WERI-Rb-1 (cell line): ENCODE data around the gene FN3K.

Experiments
- DNase-seq: peaks from one replicate; pipeline ENCODE4 v3.0.0-alpha.2; 2020
- H3K27ac ChIP-seq: fragments of 250-450 bp; sonication (Bioruptor Pico); 2 replicates; pipeline ENCODE4 v1.5.1; 2020; ENCODE audit warnings: mild to moderate bottlenecking, moderate library complexity
- H3K27me3 ChIP-seq: fragments of 250-450 bp; sonication (Bioruptor Pico); 2 replicates; pipeline ENCODE4 v1.5.1; 2021; ENCODE audit warnings: mild to moderate bottlenecking, low read depth, moderate library complexity; ENCODE audit not compliant: insufficient read depth, severe bottlenecking
- H3K36me3 ChIP-seq: fragments of 250-450 bp; sonication (Bioruptor Pico); 2 replicates; pipeline ENCODE4 v1.5.1; 2020; ENCODE audit warnings: mild to moderate bottlenecking, moderate library complexity
- H3K4me3 ChIP-seq: 2 replicates; pipeline ENCODE4 v1.5.1; 2011; ENCODE audit warnings: low read depth, mild to moderate bottlenecking, control low read depth, low read length
- H3K9me3 ChIP-seq: fragments of 250-450 bp; sonication (Bioruptor Pico); 2 replicates; pipeline ENCODE4 v1.5.1; 2021; ENCODE audit warnings: mild to moderate bottlenecking, moderate library complexity; ENCODE audit not compliant: severe bottlenecking
- TF ChIP-seq, protein P1 (sequence below): IDR thresholded peaks from 2 replicates; pipeline ENCODE4 v1.5.1; 2011; ENCODE audit warnings: low read depth, mild to moderate bottlenecking, control low read depth, inconsistent platforms, low read length

Gene FN3K

DNA sequence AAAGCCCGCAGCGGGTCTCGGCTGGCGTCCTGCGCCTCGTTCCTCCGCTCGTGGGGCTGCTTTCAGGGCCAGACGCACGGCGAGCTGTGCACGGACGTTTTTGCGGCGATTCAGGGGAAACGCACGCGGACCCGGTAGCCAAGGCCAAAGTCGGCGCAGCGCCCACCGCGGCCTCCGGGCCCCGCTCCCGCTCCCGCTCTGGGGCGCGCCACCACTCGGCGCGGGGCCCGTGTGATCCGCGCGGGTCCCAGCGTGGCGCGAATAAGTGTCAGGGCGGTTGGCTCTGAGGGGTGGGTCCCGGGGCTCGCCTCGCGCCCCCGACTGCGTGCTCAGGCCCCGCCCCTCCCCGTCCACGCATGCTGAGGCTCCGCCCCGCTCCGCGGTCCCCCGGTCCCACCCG, 15.8 kb downstream of the FN3K start:
- no peak for DNase-seq
- Histone ChIP-seq H3K4me3 (no peak overlapping the region), H3K9me3 (peaks cover 20% of the 10 kb centered on the region), H3K27me3 (no peaks in the 10 kb centered on the region), H3K27ac (no peak overlapping the region), H3K36me3 (peaks cover 48% of the 10 kb centered on the region)
- TF ChIP-seq, protein P1, sequence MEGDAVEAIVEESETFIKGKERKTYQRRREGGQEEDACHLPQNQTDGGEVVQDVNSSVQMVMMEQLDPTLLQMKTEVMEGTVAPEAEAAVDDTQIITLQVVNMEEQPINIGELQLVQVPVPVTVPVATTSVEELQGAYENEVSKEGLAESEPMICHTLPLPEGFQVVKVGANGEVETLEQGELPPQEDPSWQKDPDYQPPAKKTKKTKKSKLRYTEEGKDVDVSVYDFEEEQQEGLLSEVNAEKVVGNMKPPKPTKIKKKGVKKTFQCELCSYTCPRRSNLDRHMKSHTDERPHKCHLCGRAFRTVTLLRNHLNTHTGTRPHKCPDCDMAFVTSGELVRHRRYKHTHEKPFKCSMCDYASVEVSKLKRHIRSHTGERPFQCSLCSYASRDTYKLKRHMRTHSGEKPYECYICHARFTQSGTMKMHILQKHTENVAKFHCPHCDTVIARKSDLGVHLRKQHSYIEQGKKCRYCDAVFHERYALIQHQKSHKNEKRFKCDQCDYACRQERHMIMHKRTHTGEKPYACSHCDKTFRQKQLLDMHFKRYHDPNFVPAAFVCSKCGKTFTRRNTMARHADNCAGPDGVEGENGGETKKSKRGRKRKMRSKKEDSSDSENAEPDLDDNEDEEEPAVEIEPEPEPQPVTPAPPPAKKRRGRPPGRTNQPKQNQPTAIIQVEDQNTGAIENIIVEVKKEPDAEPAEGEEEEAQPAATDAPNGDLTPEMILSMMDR = no peak

DNA sequence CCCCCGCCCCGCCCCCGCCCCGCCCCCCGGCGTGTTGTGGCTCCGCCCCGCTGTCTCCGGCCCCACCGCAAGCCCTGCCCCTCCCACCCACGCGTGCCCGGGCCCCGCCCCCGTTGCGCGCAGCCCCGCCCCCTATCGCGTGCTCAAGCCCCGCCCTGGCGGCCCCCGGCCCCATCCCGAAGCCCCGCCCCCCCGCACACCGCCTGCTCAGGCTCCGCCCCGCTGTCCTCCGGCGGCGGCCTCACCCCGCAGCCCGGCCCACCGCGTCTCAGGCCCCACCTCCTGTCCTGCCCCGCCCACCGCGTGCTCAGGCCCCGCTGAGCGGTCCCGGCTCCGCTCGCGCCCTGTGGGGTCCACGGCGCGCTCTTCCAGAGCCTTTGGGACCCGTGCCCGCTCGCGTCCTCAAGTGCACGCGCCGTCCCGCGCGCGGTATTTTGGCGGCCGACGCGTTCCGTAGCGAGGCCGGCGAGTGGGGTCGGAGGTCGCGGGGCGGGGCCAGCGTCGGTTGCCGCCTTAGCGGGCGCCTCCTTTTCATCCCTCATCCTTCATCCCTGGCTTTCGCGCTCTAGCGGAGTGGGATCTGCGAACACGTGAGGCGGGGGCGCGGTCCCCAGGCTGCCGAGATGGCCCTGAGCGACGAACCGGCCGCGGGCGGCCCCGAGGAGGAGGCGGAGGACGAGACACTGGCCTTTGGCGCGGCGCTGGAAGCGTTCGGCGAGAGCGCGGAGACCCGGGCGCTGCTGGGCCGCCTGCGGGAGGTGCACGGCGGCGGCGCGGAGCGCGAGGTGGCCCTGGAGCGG, 16.4 kb downstream of the FN3K start, which contains the start of gene TBCD:
TBCD (plus strand) TSS at position 495 of the 800 bp plus-strand sequence; CDS start at position 624, 129 bp downstream.
- peak within 1 kb of the TSS; percentile 98 for H3K27ac ChIP-seq
- peak; percentile 96 for DNase-seq
- TF ChIP-seq, protein P1 = no peak

DNA sequence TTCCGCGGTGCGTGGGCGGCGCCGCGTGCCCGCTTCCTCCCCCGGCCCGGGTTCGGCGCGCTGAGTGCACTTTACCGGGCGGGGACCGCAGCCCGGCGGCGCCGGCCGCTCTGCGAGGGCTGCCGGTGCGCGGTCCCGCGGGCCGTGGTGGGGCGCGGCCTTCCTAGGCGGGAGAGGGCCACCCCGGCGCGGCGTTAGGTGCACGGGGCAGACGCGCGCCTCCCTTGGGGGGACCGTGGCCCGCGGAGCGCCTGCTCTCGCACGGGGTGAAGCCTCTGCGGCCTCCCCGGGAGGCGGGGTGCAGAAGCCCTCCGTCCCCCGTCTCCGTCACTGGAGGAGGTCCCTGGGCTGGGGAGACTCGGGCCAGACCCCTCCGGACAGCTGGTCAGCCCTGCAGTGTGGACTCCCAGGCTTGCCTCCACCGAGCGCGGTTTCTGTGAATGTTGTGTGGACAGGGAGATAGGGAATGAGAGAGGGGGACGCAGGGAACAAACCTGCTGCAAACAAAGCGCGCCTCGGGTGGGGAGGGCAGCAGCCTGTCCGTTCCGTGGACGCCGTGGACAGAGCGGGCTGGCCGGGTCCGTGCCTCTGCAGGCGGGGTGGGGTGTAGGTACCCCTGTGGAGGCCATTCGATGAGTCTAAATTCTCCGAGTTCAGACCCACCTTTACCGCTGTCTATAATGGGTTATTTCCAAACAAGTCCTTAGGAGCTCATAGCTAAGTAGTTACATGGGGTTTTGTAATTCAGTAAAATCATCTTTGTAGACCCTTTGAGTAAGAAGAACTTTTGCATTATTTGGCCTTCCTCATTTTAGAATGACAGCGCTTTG, 17.2 kb downstream of the FN3K start:
- TF ChIP-seq, protein P1 = no peak

More for the DNA sequence above, 16.4 kb downstream of the FN3K start, which contains the start of gene TBCD:
- no peaks in the 10 kb centered on the region for H3K27me3 ChIP-seq
- peaks cover 54% of the 10 kb centered on the region for H3K36me3 ChIP-seq
- peak within 1 kb of the TSS; percentile 95 for H3K4me3 ChIP-seq
- peaks cover 14% of the 10 kb centered on the region for H3K9me3 ChIP-seq

DNA sequence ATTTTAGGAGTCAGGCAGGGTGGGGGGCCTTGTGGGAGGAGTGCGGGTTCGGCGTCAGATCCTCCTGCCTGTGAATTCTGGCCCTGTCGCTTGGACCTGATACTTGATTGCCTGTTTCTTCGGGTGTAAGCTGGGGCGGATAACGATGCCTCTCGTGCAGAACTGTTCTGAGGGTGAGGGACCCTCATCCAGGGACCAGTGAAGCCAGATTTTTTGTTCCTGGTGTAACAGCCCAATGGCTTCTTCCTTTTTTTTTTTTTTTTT, 17.7 kb downstream of the FN3K start:
- Histone ChIP-seq H3K9me3 (peaks cover 7% of the 10 kb centered on the region), H3K27ac (peak overlapping the region; percentile 98), H3K4me3 (peak overlapping the region; percentile 95), H3K27me3 (no peaks in the 10 kb centered on the region), H3K36me3 (peaks cover 61% of the 10 kb centered on the region)
- TF ChIP-seq, protein P1 = no peak
- no peak for DNase-seq

More for the DNA sequence above, 17.2 kb downstream of the FN3K start:
- peak overlapping the region; percentile 95 for H3K4me3 ChIP-seq
- peak overlapping the region; percentile 98 for H3K27ac ChIP-seq
- no peaks in the 10 kb centered on the region for H3K27me3 ChIP-seq
- DNase-seq = peak; percentile 51
- peaks cover 59% of the 10 kb centered on the region for H3K36me3 ChIP-seq
- peaks cover 7% of the 10 kb centered on the region for H3K9me3 ChIP-seq

DNA sequence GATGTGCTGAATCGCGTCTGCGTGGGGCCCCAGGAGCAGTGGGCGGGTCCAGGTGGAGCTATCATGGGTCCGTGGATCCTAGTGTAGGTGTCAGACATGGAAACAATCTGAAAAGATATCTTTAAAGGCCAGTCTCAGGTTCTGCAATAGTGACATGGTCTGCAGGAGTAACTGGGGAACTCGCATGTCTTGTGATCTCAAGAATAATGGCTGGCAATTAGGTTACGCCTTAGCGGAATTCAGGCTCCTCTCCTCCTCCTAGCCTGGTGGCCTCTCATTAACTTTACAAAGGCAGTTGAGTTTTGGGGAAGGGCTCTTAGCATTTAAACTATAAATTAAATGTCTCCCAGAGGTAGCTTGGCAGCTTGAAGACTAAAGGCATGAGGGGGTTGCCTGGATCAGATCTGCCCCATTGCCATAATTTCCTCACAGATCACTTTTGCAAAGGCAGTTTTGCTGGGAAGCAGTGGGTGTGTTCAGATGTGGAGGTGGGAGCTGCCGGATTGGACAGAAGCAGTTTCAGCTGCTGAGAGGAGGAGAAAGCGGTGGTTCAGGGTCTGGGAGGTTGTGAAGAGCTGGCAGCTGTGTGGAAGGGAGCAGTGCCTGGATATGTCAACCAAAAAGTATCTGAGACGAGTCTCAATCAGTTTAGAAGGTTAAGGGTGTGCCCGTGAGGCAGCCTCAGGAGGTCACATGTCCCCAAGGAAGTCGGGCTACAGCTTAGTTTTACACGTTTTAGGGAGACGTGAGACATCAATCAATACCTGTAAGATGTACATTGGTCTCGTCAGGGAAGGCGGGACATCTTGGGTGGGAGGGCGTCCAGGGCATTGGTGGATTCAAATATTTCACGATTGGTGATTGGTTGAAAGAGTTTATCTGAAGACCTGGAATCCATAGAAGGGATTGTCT, 19.1 kb downstream of the FN3K start:
- Histone ChIP-seq H3K27me3 (no peaks in the 10 kb centered on the region), H3K36me3 (peaks cover 55% of the 10 kb centered on the region), H3K4me3 (no peak overlapping the region), H3K27ac (peak overlapping the region; percentile 68), H3K9me3 (peaks cover 2% of the 10 kb centered on the region)
- DNase-seq = peak; percentile 82
- TF ChIP-seq, protein P1 = no peak
